ENCODE measurements around the gene LITAFD. TPM values are rescaled to one million over a fixed set of nuclear protein-coding genes. Genes with fewer than 3 reads are reported as not detected.
A peak's percentile ranks its signal among the peaks of the same experiment; 100 is the strongest.

LITAFD gene
- total and polyA plus RNA-seq, 9 of the 15 experiments (the other 6 are each of a cell fraction or from before 2014, with no cell fraction given): not detected

DNA sequence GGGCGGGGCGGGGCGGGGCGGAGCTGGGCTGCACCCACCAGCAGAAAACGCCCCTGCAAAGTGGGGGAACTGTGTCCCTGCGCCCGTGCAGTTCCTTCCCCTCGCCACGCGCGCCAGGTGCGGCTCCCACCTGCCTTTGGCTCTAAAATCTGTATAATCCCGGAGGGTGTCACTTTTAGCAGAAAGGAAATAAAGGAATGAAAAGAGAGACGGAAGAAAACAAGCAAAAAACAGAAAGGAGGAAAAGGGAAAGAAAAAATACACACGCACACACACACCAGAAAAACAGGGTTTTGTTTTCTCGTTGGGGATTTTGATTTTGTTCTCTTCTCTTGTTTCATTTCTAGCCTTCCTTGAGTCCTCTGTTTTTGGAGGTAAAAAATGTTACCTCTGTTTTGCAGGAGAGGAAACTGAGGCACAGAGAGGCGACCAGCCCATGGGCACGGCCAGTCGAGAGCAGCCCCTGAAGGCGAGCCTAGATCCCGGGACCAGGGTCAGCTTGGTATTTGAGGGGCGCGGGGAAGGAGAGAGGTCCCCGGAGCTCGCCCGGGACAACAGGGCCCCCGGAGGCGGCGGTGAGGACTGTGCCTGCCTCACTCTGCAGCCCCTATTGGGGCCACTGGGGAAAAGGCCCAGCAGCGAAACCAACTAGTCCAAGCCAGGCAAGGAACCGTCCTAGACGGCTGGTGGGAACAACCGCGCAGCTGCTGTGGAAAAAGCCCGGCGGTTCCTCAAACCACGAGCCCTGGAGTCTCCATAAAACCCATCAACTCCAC is 12.8 kb upstream of the LITAFD start (continued):
- TF ChIP-seq ATF6 (CRISPR knock-in tag; IDR thresholded peaks at IDR 0.05) (no peak), POLR2G (IDR thresholded peaks at IDR 0.05; ENCODE audit: low read depth, low read length) (peak; percentile 53), KDM5B (IDR thresholded peaks at IDR 0.05; ENCODE audit: insufficient replicate concordance, low read depth, low read length) (peak; percentile 43), RBM39 (optimal IDR thresholded peaks at IDR 0.05; ENCODE audit: low read depth, low read length) (peak; percentile 54), SMARCA5 (IDR thresholded peaks at IDR 0.05) (peak; percentile 35; the same call in 1 of the 2 replicates), ZNF512 (tag; IDR thresholded peaks at IDR 0.05) (peak; percentile 73), CEBPZ (IDR thresholded peaks at IDR 0.05; ENCODE audit: borderline replicate concordance, low read depth, low read length) (no peak), BRF1 (IDR thresholded peaks at IDR 0.05; ENCODE audit: borderline replicate concordance, extremely low read depth, insufficient read length) (no peak)
- TF ChIP-seq, protein P1, sequence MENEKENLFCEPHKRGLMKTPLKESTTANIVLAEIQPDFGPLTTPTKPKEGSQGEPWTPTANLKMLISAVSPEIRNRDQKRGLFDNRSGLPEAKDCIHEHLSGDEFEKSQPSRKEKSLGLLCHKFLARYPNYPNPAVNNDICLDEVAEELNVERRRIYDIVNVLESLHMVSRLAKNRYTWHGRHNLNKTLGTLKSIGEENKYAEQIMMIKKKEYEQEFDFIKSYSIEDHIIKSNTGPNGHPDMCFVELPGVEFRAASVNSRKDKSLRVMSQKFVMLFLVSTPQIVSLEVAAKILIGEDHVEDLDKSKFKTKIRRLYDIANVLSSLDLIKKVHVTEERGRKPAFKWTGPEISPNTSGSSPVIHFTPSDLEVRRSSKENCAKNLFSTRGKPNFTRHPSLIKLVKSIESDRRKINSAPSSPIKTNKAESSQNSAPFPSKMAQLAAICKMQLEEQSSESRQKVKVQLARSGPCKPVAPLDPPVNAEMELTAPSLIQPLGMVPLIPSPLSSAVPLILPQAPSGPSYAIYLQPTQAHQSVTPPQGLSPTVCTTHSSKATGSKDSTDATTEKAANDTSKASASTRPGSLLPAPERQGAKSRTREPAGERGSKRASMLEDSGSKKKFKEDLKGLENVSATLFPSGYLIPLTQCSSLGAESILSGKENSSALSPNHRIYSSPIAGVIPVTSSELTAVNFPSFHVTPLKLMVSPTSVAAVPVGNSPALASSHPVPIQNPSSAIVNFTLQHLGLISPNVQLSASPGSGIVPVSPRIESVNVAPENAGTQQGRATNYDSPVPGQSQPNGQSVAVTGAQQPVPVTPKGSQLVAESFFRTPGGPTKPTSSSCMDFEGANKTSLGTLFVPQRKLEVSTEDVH (IDR thresholded peaks at IDR 0.05; ENCODE audit: low read depth, partially characterized antibody): peak; percentile 41
- TF ChIP-seq, protein P2, sequence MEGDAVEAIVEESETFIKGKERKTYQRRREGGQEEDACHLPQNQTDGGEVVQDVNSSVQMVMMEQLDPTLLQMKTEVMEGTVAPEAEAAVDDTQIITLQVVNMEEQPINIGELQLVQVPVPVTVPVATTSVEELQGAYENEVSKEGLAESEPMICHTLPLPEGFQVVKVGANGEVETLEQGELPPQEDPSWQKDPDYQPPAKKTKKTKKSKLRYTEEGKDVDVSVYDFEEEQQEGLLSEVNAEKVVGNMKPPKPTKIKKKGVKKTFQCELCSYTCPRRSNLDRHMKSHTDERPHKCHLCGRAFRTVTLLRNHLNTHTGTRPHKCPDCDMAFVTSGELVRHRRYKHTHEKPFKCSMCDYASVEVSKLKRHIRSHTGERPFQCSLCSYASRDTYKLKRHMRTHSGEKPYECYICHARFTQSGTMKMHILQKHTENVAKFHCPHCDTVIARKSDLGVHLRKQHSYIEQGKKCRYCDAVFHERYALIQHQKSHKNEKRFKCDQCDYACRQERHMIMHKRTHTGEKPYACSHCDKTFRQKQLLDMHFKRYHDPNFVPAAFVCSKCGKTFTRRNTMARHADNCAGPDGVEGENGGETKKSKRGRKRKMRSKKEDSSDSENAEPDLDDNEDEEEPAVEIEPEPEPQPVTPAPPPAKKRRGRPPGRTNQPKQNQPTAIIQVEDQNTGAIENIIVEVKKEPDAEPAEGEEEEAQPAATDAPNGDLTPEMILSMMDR (IDR thresholded peaks at IDR 0.05 in 2 of 3, conservative IDR thresholded peaks at IDR 0.05 in 1 of 3; ENCODE audit: insufficient read depth in 2 of 3, low read depth in 1 of 3, low read length in 3 of 3): peak in 2 of 3 experiments; percentile 26 to 74; a peak in 4 of 6 replicates
